Muscle layer of colon (tissue), 2 donors: ENCODE measurements around the gene KIF3A.
A peak's percentile ranks its signal among the peaks of the same experiment; 100 is the strongest.

Experiments used
- H3K27ac ChIP-seq: one replicate; pipeline ENCODE4 v1.7.0; 2013; ENCODE audit warnings: low read depth, mild to moderate bottlenecking, low read length, moderate library complexity
- H3K27me3 ChIP-seq, 2 donors: one replicate each; pipeline ENCODE4 v1.7.0; 2013; ENCODE audit warnings: low read length in 2 of 2, mild to moderate bottlenecking in 2 of 2; ENCODE audit not compliant: insufficient read depth in 2 of 2, control insufficient read depth in 1 of 2
- H3K36me3 ChIP-seq: one replicate; pipeline ENCODE4 v1.7.0; 2013; ENCODE audit warnings: mild to moderate bottlenecking, low read length; ENCODE audit not compliant: insufficient read depth
- H3K4me1 ChIP-seq: one replicate; pipeline ENCODE4 v1.7.0; 2013; ENCODE audit warnings: mild to moderate bottlenecking, low read length; ENCODE audit not compliant: insufficient read depth
- H3K4me3 ChIP-seq, 2 donors: one replicate each; pipeline ENCODE4 v1.7.0; 2013; ENCODE audit warnings: low read length in 2 of 2, low read depth in 1 of 2, mild to moderate bottlenecking in 1 of 2, moderate library complexity in 1 of 2
- H3K9ac ChIP-seq: one replicate; pipeline ENCODE4 v1.7.0; 2013; ENCODE audit warnings: low read length
- H3K9me3 ChIP-seq: one replicate; pipeline ENCODE4 v1.7.0; 2013; ENCODE audit warnings: mild to moderate bottlenecking, low read length
- donor health status: abdominal sarcoma.
- donor health status: Adenocarcinoma of cecum.

KIF3A gene

DNA sequence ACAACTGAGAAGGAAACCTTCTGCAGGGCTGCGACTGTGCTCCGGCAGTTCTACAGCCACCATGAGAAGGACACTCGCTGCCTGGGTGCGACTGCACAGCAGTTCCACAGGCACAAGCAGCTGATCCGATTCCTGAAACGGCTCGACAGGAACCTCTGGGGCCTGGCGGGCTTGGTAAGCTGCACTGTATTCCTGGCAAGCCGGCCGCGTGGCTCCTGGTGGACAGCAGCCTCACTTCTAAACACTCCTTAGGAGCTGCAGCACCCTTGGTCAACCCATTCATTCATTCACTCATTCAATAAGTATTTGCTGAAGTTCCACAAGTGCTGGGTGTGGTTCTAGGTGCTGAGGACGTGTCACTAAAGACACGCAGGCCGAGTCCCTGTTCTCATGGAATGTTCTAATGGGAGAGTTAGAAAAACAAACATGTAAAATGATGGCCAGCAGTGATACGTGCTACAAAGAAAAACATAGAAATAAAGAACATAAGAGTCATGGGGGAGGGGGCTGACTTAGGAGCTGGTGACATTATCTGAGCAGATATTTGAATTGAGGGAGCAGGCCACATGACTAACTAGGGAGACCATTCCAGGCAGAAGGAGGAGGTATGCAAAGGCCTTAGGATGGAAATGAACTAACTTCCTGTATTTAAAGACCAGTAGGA lies 57.5 kb downstream of the KIF3A start:
- Histone ChIP-seq H3K27ac (no peak overlapping the region), H3K4me1 (peaks cover 10% of the 10 kb centered on the region)

GRCh38 chr5:132679166-132679565 lies 58.2 kb downstream of the KIF3A start:
- Histone ChIP-seq H3K9ac (no peak overlapping the region), H3K27ac (no peak overlapping the region), H3K9me3 (no peaks in the 10 kb centered on the region), H3K36me3 (no peaks in the 10 kb centered on the region), H3K27me3 (no peaks in the 10 kb centered on the region), H3K4me1 (peaks cover 17% of the 10 kb centered on the region), H3K4me3 (no peak overlapping the region)

More for the DNA sequence above, 57.5 kb downstream of the KIF3A start:
- Histone ChIP-seq H3K36me3 (no peaks in the 10 kb centered on the region), H3K9me3 (no peaks in the 10 kb centered on the region), H3K27me3 (no peaks in the 10 kb centered on the region), H3K4me3 (no peak overlapping the region), H3K9ac (no peak overlapping the region)

GRCh38 chr5:132678735-132679134 lies 58.6 kb downstream of the KIF3A start:
- no peak overlapping the region for H3K27ac ChIP-seq
- no peak overlapping the region for H3K9ac ChIP-seq
- H3K36me3 ChIP-seq, result no peaks in the 10 kb centered on the region
- H3K27me3 ChIP-seq, result no peaks in the 10 kb centered on the region
- H3K4me1 ChIP-seq, result peaks cover 18% of the 10 kb centered on the region
- H3K9me3 ChIP-seq, result no peaks in the 10 kb centered on the region
- no peak overlapping the region for H3K4me3 ChIP-seq

GRCh38 chr5:132677682-132678400 lies 59.5 kb downstream of the KIF3A start:
- Histone ChIP-seq H3K27ac (no peak overlapping the region), H3K9ac (no peak overlapping the region), H3K27me3 (no peaks in the 10 kb centered on the region), H3K9me3 (no peaks in the 10 kb centered on the region), H3K36me3 (no peaks in the 10 kb centered on the region), H3K4me1 (peaks cover 18% of the 10 kb centered on the region), H3K4me3 (no peak overlapping the region)

DNA sequence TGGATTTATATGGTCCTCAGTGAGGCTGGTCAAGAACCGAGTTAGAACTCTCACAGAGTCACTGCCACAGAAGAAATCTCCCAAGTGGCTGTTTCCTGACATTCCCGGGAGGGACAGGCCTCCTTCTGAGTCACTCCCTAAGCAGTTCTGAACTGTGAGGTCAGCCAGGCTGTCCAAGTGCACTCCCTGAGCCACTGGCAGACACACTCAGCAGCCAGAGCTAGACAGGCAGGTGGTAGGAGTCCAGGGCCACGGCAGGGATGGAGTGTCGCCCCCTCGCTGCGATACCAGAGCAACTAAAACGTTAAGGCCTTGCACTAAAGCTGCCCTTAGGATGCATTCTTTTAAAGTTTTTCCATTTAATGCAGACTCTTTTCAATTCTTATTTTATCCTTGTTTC lies 60.2 kb downstream of the KIF3A start:
- no peaks in the 10 kb centered on the region for H3K27me3 ChIP-seq
- H3K4me1 ChIP-seq, result peaks cover 18% of the 10 kb centered on the region
- H3K9ac ChIP-seq, result no peak overlapping the region
- no peak overlapping the region for H3K4me3 ChIP-seq
- no peaks in the 10 kb centered on the region for H3K9me3 ChIP-seq
- no peaks in the 10 kb centered on the region for H3K36me3 ChIP-seq
- H3K27ac ChIP-seq, result no peak overlapping the region

DNA sequence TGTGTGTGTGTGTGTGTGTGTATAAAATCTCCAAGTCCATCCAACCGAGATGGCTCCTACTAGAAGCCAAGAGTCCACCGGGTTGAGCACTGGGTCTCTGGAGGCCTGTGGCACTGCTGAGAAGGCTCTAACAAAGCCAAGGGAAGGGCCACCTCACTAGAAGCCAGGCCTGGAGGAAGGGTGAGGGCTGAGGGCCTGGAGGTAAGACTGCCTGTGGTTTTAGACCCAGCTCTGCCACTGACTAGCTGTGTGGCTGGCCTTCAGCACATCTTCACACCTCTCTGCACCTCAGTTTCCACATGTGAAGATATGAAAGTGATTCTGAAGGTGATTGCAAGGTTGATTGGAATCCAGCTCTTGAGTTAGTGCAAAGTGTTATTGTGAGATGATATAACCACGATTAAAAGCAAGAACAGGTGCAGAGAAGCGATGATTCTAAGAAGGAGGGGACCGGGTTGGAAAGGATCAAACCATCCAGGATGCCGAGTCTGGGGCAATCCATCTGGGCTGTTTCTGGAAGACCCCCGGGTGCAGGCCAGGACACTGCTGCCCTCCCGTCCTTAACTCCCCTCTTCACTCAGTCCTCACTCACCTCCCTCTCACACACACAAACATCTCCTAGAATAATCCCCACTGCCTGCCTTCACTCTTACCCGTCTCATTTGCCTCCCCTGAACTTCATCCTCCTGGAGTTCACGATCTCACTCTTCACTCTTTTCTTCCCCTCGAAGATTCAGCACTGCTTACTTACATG lies 61.2 kb downstream of the KIF3A start:
- H3K9me3 ChIP-seq, result no peaks in the 10 kb centered on the region
- no peaks in the 10 kb centered on the region for H3K27me3 ChIP-seq
- no peak overlapping the region for H3K9ac ChIP-seq
- no peaks in the 10 kb centered on the region for H3K36me3 ChIP-seq
- peaks cover 18% of the 10 kb centered on the region for H3K4me1 ChIP-seq
- H3K27ac ChIP-seq, result no peak overlapping the region
- no peak overlapping the region for H3K4me3 ChIP-seq

GRCh38 chr5:132674671-132675506 lies 62.5 kb downstream of the KIF3A start:
- peak overlapping the region in 1 of 2 donors; percentile 20 for H3K4me3 ChIP-seq

GRCh38 chr5:132673939-132674630 lies 63.3 kb downstream of the KIF3A start, which contains the start of gene IL4:
Gene IL4, plus strand, starts transcription at chr5:132673989. Its CDS starts 62 bp downstream, at chr5:132674051.
- Histone ChIP-seq H3K36me3 (no peaks in the 10 kb centered on the region), H3K4me1 (peaks cover 18% of the 10 kb centered on the region), H3K27ac (peak within 1 kb of the TSS; percentile 32), H3K9me3 (no peaks in the 10 kb centered on the region), H3K4me3 (peak within 1 kb of the TSS in 1 of 2 donors; percentile 20), H3K27me3 (no peaks in the 10 kb centered on the region), H3K9ac (no peak within 1 kb of the TSS)

More at GRCh38 chr5:132674671-132675506, 62.5 kb downstream of the KIF3A start:
- Histone ChIP-seq H3K36me3 (no peaks in the 10 kb centered on the region), H3K9ac (no peak overlapping the region), H3K27ac (peak overlapping the region; percentile 32), H3K4me1 (peaks cover 18% of the 10 kb centered on the region), H3K9me3 (no peaks in the 10 kb centered on the region), H3K27me3 (no peaks in the 10 kb centered on the region)

DNA sequence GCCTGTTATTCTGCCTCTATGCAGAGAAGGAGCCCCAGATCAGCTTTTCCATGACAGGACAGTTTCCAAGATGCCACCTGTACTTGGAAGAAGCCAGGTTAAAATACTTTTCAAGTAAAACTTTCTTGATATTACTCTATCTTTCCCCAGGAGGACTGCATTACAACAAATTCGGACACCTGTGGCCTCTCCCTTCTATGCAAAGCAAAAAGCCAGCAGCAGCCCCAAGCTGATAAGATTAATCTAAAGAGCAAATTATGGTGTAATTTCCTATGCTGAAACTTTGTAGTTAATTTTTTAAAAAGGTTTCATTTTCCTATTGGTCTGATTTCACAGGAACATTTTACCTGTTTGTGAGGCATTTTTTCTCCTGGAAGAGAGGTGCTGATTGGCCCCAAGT lies 63.9 kb downstream of the KIF3A start:
- Histone ChIP-seq H3K4me1 (peaks cover 18% of the 10 kb centered on the region), H3K27ac (no peak overlapping the region)

GRCh38 chr5:132671000-132671399 lies 66.3 kb downstream of the KIF3A start:
- peaks cover 12% of the 10 kb centered on the region for H3K4me1 ChIP-seq
- no peaks in the 10 kb centered on the region for H3K36me3 ChIP-seq
- H3K27ac ChIP-seq, result no peak overlapping the region
- no peaks in the 10 kb centered on the region for H3K9me3 ChIP-seq
- no peak overlapping the region for H3K4me3 ChIP-seq
- H3K27me3 ChIP-seq, result no peaks in the 10 kb centered on the region
- no peak overlapping the region for H3K9ac ChIP-seq

More for the DNA sequence above, 63.9 kb downstream of the KIF3A start:
- no peak overlapping the region for H3K9ac ChIP-seq
- no peak overlapping the region for H3K4me3 ChIP-seq
- H3K36me3 ChIP-seq, result no peaks in the 10 kb centered on the region
- no peaks in the 10 kb centered on the region for H3K27me3 ChIP-seq
- H3K9me3 ChIP-seq, result no peaks in the 10 kb centered on the region
